GM12878 (cell line): Measurements from ENCODE around the gene ANKRD33B. TPM values are rescaled to one million over a fixed set of nuclear protein-coding genes. Genes with fewer than 3 reads are reported as not detected.

Experiments
- ATAC-seq: fragments of 200-7000 bp; cut with Tn5 transposase; 3 replicates; pipeline ENCODE4 v1.9.1; 2020; ENCODE audit warnings: mild to moderate bottlenecking, moderate library complexity
- BruUV-seq: library from RNA; stranded (reverse); fragments of 400-500 nt; replicated peaks from 2 replicates; lab custom pipeline; 2021; lab: Mats Ljungman, UMichigan
- CTCF ChIA-PET: fragments of 300-600 bp; sonication (Branson Sonifier 250); formaldehyde crosslinking; extraction: SDS; loops from one replicate; lab custom pipeline; 2021; ENCODE audit warnings: inconsistent platforms; lab: Yijun Ruan, JAX
- POLR2A ChIA-PET: fragments of 350-600 bp; formaldehyde crosslinking; extraction: SDS; loops from one replicate; lab custom pipeline; 2021; ENCODE audit warnings: inconsistent platforms; lab: Charles Lee
- RAD21 ChIA-PET: fragments of 300-600 bp; sonication (Branson Sonifier 250); formaldehyde crosslinking; loops from one replicate; lab custom pipeline; 2023; ENCODE audit warnings: antibody characterized with exemption; ENCODE audit not compliant: unreplicated experiment; lab: Charles Lee
- SMC1A ChIA-PET: fragments of 300-600 bp; sonication (Branson Sonifier 250); formaldehyde crosslinking; loops from one replicate; lab custom pipeline; 2023; ENCODE audit not compliant: unreplicated experiment, uncharacterized antibody; lab: Charles Lee
- DNase-seq: peaks from one replicate; pipeline ENCODE4 v3.0.0-alpha.2; 2011; ENCODE audit warnings: low read depth, low spot score
- FAIRE-seq: peaks from 3 replicates; lab custom pipeline; 2011; peaks lifted over from hg19 to GRCh38; lab: Jason Lieb, UNC
- H2AFZ ChIP-seq: 2 replicates; pipeline ENCODE4 v1.6.0; 2011; ENCODE audit warnings: low read depth, low read length, control low read depth; ENCODE audit not compliant: control insufficient read depth
- H3K27ac ChIP-seq: 2 replicates; pipeline ENCODE4 v1.5.1; 2011; ENCODE audit warnings: control low read depth; ENCODE audit not compliant: control insufficient read depth, insufficient read depth
- H3K27me3 ChIP-seq, 2 experiments: replicated peaks in 1 of 2; 2 replicates each; pipeline versions ENCODE4 v1.6.0 to v1.6.1; 2011; ENCODE audit warnings: low read length in 1 of 2; ENCODE audit not compliant: control insufficient read depth in 2 of 2, insufficient read depth in 2 of 2
- H3K36me3 ChIP-seq, 2 experiments: 2 replicates each; pipeline ENCODE4 v1.5.1; 2011; ENCODE audit warnings: low read length in 1 of 2; ENCODE audit not compliant: control insufficient read depth in 2 of 2, insufficient read depth in 2 of 2
- H3K4me1 ChIP-seq: 2 replicates; pipeline ENCODE4 v1.6.1; 2011; ENCODE audit warnings: mild to moderate bottlenecking, low read length, moderate library complexity, mixed read lengths; ENCODE audit not compliant: control insufficient read depth, insufficient read depth
- H3K4me2 ChIP-seq: 2 replicates; pipeline ENCODE4 v1.6.0; 2011; ENCODE audit warnings: control low read depth; ENCODE audit not compliant: control insufficient read depth, insufficient read depth
- H3K4me3 ChIP-seq: fragments of 200-600 bp; sonication (generic); 2 replicates; pipeline ENCODE4 v1.5.1; 2016
- H3K79me2 ChIP-seq: 2 replicates; pipeline ENCODE4 v1.6.0; 2011; ENCODE audit warnings: low read length; ENCODE audit not compliant: control insufficient read depth, insufficient read depth
- H3K9ac ChIP-seq: 2 replicates; pipeline ENCODE4 v1.8.0; 2011; ENCODE audit warnings: low read length, control low read depth, mixed read lengths; ENCODE audit not compliant: control insufficient read depth, insufficient read depth
- H3K9me3 ChIP-seq: replicated peaks from 3 replicates; pipeline ENCODE4 v1.5.1; 2011; ENCODE audit warnings: mild to moderate bottlenecking, low read length; ENCODE audit not compliant: control insufficient read depth, insufficient read depth
- H4K20me1 ChIP-seq: 2 replicates; pipeline ENCODE4 v1.6.0; 2011; ENCODE audit not compliant: control insufficient read depth, insufficient read depth
- ATF7 ChIP-seq: fragments of 450-650 bp; IDR thresholded peaks from 2 replicates; pipeline ENCODE4 v1.6.1; 2016; ENCODE audit warnings: low read depth, mild to moderate bottlenecking
- BMI1 ChIP-seq: fragments of 450-650 bp; IDR thresholded peaks from 2 replicates; pipeline ENCODE4 v1.6.1; 2016; ENCODE audit warnings: mild to moderate bottlenecking, moderate library complexity, borderline replicate concordance
- BRCA1 ChIP-seq: IDR thresholded peaks from 2 replicates; pipeline ENCODE4 v1.6.1; 2011; ENCODE audit warnings: low read depth, low read length, improper control_type of control experiment
- CBX3 ChIP-seq: fragments of 200-600 bp; sonication (generic); IDR thresholded peaks from 2 replicates; pipeline ENCODE4 v1.6.1; 2016; ENCODE audit warnings: low read depth, borderline replicate concordance
- EGR1 ChIP-seq, 2 experiments: IDR thresholded peaks; 1 replicate in 1 of 2; 2 replicates in 1 of 2; pipeline ENCODE4 v1.6.1; 2011 to 2012; ENCODE audit warnings: low read depth in 2 of 2, low read length in 2 of 2, borderline replicate concordance in 1 of 2, mild to moderate bottlenecking in 1 of 2, moderate library complexity in 1 of 2
- FOXK2 ChIP-seq: fragments of 450-650 bp; IDR thresholded peaks from 2 replicates; pipeline ENCODE4 v1.6.1; 2017; ENCODE audit warnings: mild to moderate bottlenecking, moderate library complexity
- GATAD2B ChIP-seq: fragments of 450-650 bp; conservative IDR thresholded peaks from 2 replicates; pipeline ENCODE4 v1.6.1; 2017; ENCODE audit warnings: low read depth, mild to moderate bottlenecking, moderate library complexity
- NBN ChIP-seq: fragments of 450-650 bp; IDR thresholded peaks from 2 replicates; pipeline ENCODE4 v1.6.1; 2016
- NFYB ChIP-seq: IDR thresholded peaks from 2 replicates; pipeline ENCODE4 v1.6.1; 2011; ENCODE audit warnings: low read depth, mild to moderate bottlenecking, low read length, improper control_type of control experiment, moderate library complexity; ENCODE audit not compliant: insufficient read depth
- PAX5 ChIP-seq: IDR thresholded peaks from 2 replicates; pipeline ENCODE4 v1.6.1; 2011; ENCODE audit warnings: low read depth, low read length, borderline replicate concordance
- POU2F2 ChIP-seq: IDR thresholded peaks from 3 replicates; pipeline ENCODE4 v1.6.1; 2011; ENCODE audit warnings: low read depth, mild to moderate bottlenecking, low read length, borderline replicate concordance
- RFX5 ChIP-seq: IDR thresholded peaks from 2 replicates; pipeline ENCODE4 v1.6.1; 2011; ENCODE audit warnings: low read depth, low read length, improper control_type of control experiment
- SMAD1 ChIP-seq: fragments of 450-650 bp; IDR thresholded peaks from 2 replicates; pipeline ENCODE4 v1.6.1; 2018; ENCODE audit warnings: mild to moderate bottlenecking, low read depth; ENCODE audit not compliant: partially characterized antibody
- SP1 ChIP-seq: IDR thresholded peaks from one replicate; pipeline ENCODE4 v1.6.1; 2011; ENCODE audit warnings: low read depth, low read length
- STAT3 ChIP-seq: IDR thresholded peaks from 2 replicates; pipeline ENCODE4 v1.6.1; 2011; ENCODE audit warnings: low read depth, low read length, improper control_type of control experiment
- SUZ12 ChIP-seq: fragments of 200-600 bp; sonication (generic); IDR thresholded peaks from one replicate; pipeline ENCODE4 v1.6.1; 2018; ENCODE audit warnings: antibody characterized with exemption, mild to moderate bottlenecking; ENCODE audit not compliant: unreplicated experiment
- TARDBP ChIP-seq: IDR thresholded peaks from 2 replicates; pipeline ENCODE4 v1.6.1; 2016; ENCODE audit warnings: borderline replicate concordance
- ZBTB40 ChIP-seq: fragments of 450-650 bp; IDR thresholded peaks from 2 replicates; pipeline ENCODE4 v1.6.1; 2016; ENCODE audit warnings: mild to moderate bottlenecking, moderate library complexity, borderline replicate concordance
- WGBS: methylation state at CpG from one replicate; pipeline ENCODE4 v1.1.6; 2016; ENCODE audit warnings: low lambda C conversion rate; ENCODE audit not compliant: insufficient replicate concordance, insufficient coverage; ENCODE audit errors: missing lambda C conversion rate; 5-methylcytosine and 5-hydroxymethylcytosine counted together
- in situ Hi-C: fragments of 300-500 bp; cut with MboI; formaldehyde crosslinking; loops from 9 replicates; pipeline ENCODE4 v1.14.3; 2018; ENCODE audit warnings: mixed read lengths
- intact Hi-C: fragments of 100-400 bp; cut with micrococcal nuclease; formaldehyde crosslinking; loops from one replicate; pipeline ENCODE4 v1.14.2; 2022; ENCODE audit not compliant: unreplicated experiment
- polyA plus RNA-seq, 11 experiments: library from polyadenylated mRNA; depleted of rRNA in 4 of 11; unstranded in 6 of 11; stranded (reverse) in 5 of 11; fragments of >200 nt; fragmentation: Nextera tagmentation in 4 of 11; fragmentation: Illumina TruSeq in 1 of 11; extraction: Ambion mirVana in 4 of 11; extraction: Trizol in 1 of 11; gene quantifications; 1 replicate in 1 of 11; 2 replicates in 10 of 11; pipeline versions ENCODE4 v1.2.1 to v1.2.3, GENCODE V29; 2011 to 2016; ENCODE audit warnings: inconsistent platforms in 2 of 11, missing spikeins in 2 of 11, low read depth in 1 of 11
- total RNA-seq, 4 experiments: library from RNA; depleted of rRNA in 3 of 4; stranded (reverse); fragments of >200 nt in 3 of 4; fragmentation: Illumina TruSeq in 1 of 4; extraction: Trizol in 1 of 4; gene quantifications; 2 replicates each; pipeline versions ENCODE4 v1.2.1 to v1.2.3, GENCODE V29; 2013 to 2021
- TF ChIP-seq, protein P1 (sequence below): fragments of 450-650 bp; IDR thresholded peaks from 2 replicates; pipeline ENCODE4 v1.6.1; 2017; ENCODE audit warnings: mild to moderate bottlenecking

Gene ANKRD33B
- total and polyA plus RNA-seq, 10 of the 15 experiments (the other 5 are each of a cell fraction or from before 2014, with no cell fraction given): 4.9 to 61.6 (median 15.6) TPM

DNA sequence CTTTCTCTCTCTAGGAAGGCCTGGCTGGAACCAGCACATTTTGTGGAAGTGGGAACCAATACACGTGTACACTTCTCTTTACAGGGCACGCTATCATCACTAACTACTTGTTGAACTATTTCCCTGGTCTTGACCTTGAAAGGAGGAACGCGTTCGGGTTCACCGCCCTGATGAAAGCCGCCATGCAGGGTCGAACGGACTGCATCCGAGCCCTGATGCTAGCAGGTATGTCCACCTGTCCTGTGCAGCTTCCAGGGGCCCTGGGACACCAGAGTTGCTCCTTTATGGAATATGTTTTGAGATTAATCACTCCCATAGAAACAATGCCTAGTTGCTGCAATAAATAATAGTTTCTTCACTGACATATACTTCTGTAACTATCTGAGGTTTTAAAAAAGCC lies 74.1 kb downstream of the ANKRD33B start:
- ChIA-PET POLR2A (interaction anchor here (1.1 kb wide), 1 partner anchor 37 kb away, joined by 3 read pairs; no protein-coding TSS in a partner anchor), CTCF (no interaction called here), RAD21 (interaction anchor here (0.7 kb wide), 1 partner anchor 60 kb away, joined by 3 read pairs; no protein-coding TSS in a partner anchor), SMC1A (interaction anchor here (1.2 kb wide), 1 partner anchor 15 kb away, joined by 3 read pairs; no protein-coding TSS in a partner anchor)
- no peaks in the 10 kb centered on the region for H4K20me1 ChIP-seq
- no peak overlapping the region for H3K27ac ChIP-seq
- no TSS peak for BruUV-seq
- WGBS: 99% methylated on average over 10 of the region's 10 CpGs
- ATAC-seq (no peak), DNase-seq (no peak), FAIRE-seq (no peak)
- peaks cover 44% of the 10 kb centered on the region for H3K4me1 ChIP-seq
- no peak overlapping the region for H3K4me3 ChIP-seq
- in situ Hi-C loops: no loop called here
- H3K36me3 ChIP-seq: peaks cover 24% of the 10 kb centered on the region in 2 experiments
- H3K9ac ChIP-seq: no peak overlapping the region
- TF ChIP-seq GATAD2B: no peak
- TF ChIP-seq SUZ12: no peak
- no peak for TF ChIP-seq NFYB
- TF ChIP-seq STAT3: no peak
- TF ChIP-seq ATF7: no peak
- no peak for TF ChIP-seq PAX5
- no peak for TF ChIP-seq TARDBP
- no peak for TF ChIP-seq SMAD1
- no peak for TF ChIP-seq POU2F2
- no peak for TF ChIP-seq NBN
- no peak for TF ChIP-seq EGR1 (IDR thresholded peaks at IDR 0.05; ENCODE audit: borderline replicate concordance in 1 of 2, low read depth in 2 of 2, low read length in 2 of 2)
- no peak for TF ChIP-seq SP1
- TF ChIP-seq BRCA1: no peak
- TF ChIP-seq, protein P1, sequence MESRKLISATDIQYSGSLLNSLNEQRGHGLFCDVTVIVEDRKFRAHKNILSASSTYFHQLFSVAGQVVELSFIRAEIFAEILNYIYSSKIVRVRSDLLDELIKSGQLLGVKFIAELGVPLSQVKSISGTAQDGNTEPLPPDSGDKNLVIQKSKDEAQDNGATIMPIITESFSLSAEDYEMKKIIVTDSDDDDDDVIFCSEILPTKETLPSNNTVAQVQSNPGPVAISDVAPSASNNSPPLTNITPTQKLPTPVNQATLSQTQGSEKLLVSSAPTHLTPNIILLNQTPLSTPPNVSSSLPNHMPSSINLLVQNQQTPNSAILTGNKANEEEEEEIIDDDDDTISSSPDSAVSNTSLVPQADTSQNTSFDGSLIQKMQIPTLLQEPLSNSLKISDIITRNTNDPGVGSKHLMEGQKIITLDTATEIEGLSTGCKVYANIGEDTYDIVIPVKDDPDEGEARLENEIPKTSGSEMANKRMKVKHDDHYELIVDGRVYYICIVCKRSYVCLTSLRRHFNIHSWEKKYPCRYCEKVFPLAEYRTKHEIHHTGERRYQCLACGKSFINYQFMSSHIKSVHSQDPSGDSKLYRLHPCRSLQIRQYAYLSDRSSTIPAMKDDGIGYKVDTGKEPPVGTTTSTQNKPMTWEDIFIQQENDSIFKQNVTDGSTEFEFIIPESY: no peak
- TF ChIP-seq ZBTB40: no peak
- TF ChIP-seq RFX5: no peak
- TF ChIP-seq BMI1: no peak
- TF ChIP-seq CBX3: no peak
- TF ChIP-seq FOXK2: no peak
- no peak overlapping the region for H3K4me2 ChIP-seq
- intact Hi-C loops: no loop called here
- peaks cover 75% of the 10 kb centered on the region for H3K79me2 ChIP-seq
- peaks cover 8% of the 10 kb centered on the region; the same call in 2 of the 3 replicates for H3K9me3 ChIP-seq
- H3K27me3 ChIP-seq: no peaks in the 10 kb centered on the region
- no peak overlapping the region for H2AFZ ChIP-seq
